Stimulated activated CD8-positive, alpha-beta memory T cell treated with anti-CD3 and anti-CD28 coated beads, Interleukin-15, amount 100 ng/mL, for 24 hours (primary cell): ENCODE measurements around the gene OR1D5.
"Not testable (repeated sequence)": the region's sequence is repeated elsewhere in the genome, so short reads cannot be mapped to it uniquely, and the experiment has no call there.

ENCODE experiments used
- DNase-seq: peaks from one replicate; pipeline ENCODE4 v3.0.0-alpha.2; 2020; ENCODE audit warnings: low read depth

The OR1D5 gene

DNA sequence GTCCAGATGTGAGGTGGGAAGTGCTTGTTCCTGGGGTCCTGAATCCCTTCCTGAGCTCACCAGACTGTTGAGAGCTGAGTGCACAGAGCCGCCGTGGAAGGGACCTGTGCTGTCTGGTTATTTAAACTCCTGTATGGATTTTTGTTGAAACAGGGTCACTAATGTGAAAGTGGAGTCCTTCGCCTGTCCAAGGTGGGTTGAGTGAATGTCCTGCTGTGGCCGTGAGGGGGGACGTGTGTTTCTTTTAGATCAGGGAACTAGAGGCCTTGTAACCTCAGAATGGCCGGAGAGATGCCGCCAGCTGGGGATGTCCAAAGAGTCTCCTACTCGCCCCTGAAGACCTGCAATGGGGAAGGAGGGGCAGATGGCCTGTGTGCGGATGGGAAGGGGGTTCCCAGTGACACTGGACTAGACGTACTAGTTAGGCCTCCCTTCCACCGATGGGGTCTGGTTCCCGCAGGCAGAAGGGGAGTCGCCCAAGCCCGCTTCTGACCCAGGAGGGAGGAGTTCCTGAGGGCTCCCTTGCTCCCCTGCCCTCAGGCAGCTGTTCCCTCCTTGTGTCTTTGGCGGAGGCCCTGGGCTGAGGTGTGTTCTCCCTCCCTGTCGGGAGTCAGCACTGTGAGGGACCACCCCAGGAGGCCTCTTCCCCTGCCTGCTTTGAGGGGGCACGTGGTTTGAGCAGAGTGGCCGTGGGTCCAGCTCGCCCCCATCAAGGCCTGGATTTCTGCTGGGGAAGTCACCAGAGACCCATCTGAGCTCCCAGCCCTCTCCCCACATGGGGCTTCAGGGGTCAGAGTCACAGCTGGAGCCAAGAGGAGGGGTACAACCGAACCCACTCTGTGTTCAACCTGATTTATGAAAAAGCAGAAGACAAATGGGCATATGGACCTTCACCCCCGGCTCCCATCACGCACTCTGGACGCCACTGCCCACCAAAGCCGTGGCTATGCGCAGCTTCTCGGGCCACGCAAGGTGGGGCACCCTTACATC, 30.9 kb downstream of the OR1D5 start:
- no peak for DNase-seq

- DNase-seq = not testable (repeated sequence)
These were observed 32.4 kb downstream of the OR1D5 start for GRCh38 chr17:3030852-3031470.

DNA sequence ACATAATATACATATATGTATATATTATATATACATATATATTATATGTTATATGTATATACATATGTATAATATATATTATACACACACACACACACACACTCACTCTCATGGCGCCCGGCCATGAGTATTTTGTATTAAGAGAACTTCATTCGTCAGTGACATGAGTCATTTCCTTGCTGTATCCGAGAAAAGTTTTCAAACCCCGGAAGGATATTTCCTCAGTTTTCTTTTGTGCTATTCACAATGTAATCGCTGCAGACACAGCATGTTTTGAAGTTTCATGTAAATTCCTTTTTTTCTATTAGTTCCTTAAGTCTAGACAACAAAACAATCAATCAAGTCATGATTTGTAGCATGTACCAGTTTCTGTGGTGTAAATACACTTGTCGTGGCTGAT, 33.3 kb downstream of the OR1D5 start:
- DNase-seq = no peak

DNA sequence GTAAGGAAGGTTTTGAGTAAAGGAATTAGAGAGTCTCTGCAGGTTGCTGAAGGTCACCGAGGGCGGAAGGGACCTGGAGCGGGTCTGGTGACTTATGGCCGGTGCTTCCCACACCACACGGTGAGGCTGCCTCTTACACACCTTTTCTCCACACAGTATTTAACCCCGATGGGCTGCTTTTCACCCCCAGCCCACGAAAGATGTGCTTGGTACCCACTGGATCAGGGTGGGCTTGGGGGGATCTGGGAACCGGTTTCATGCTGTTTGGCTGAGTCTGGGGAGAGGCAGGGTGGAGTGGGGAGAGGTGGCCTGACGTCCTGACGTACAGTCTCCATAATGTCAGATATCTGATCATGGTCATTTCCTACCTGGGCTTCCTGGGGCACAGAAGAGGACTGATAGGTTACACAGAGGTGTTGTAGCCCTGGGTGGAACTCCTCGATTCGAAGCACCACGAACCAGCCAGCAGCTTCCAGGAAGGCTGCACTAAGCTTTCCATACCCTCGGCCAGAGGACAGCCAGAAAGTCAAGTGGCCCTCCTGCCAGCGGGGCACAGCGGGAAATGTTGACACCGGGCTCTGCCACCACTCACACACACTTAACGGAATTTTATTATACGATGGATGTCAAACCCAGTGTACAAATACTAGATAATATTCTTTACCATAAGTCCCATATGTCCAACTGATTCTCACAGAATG, 34.0 kb downstream of the OR1D5 start:
- no peak for DNase-seq

DNA sequence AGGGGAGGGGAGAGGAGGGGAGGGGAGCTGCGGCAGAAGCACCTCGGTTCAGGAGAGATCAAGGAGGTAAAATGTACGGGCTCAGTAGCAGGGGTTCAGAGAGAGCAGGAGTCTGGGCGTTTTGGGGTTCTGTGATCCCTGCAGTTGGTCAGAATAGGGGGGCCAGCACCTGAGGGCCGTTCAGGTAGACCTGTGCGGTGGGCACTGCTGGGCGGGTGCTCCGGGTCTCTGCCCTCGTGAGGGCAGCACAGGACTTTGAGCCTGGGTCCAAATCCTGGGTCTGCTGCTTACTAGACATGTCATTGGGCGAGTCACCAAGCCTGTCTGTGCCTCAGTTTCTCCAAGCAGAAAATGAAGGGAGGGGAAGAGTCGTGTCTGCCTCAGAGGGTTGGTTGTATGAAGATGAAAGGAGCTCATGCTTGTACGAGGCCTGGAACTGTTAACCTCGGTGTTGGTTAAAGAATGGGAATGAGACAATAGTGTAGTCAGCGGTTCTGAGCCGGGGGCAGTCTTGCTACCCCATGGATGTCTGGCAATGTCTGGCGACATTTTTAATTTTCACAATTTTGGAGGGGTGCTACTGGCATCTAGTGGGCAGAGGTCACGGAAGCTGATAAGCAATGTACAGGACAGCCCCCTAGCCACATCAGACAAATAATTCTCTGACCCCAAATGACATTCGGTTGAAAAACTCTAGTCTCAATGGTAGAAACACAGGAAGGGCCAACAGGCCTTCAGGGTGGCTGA, 35.4 kb downstream of the OR1D5 start:
- DNase-seq = no peak

DNA sequence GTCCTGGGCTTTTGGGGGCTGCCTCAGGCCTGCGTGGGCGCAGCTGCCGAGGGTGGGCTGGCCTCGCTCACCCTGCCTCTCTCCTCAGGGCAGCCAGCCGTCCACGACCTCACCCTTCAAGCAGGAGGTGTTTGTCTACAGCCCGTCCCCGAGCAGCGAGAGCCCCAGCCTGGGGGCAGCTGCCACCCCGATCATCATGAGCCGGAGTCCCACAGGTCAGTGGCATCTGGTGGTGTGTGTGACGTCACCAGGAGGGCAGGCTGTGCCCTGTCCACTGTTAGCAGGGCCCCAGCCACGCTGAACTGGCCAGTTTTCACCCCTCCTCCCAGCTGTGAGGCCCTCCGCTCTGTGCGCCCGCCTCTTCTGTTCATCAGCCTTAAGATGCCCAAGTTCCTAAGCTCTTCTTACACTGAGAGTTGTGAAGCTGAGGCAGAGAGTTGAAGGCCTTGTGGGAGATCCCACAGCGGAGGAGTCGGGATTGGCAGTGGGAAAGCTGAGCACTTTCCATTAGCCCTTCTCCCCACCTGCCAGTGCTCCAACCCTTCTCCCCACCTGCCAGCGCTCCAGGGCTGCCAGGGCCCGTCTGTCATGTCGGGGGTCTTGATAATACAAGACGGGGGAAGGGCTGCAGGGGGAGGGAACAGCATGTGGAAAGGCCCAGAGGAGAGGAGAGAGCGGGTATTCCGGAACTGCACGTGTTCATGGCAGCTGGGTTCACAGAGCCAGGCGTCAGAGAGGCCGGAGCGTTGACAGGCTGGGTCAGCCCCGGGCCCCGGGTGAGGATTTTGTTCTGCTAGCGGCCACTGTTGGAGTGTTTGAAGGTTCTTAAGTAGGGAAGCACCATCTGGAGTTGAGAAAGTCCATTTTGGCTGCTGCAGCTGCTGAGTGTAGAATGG, 36.3 kb downstream of the OR1D5 start:
- no peak for DNase-seq

GRCh38 chr17:3026125-3026855, 37.1 kb downstream of the OR1D5 start:
- DNase-seq = no peak

GRCh38 chr17:3025421-3026124, 37.8 kb downstream of the OR1D5 start:
- DNase-seq = no peak

GRCh38 chr17:3024346-3024745, 39.1 kb downstream of the OR1D5 start:
- no peak for DNase-seq

- no peak for DNase-seq
These were observed 41.2 kb downstream of the OR1D5 start for GRCh38 chr17:3022197-3022596.

DNA sequence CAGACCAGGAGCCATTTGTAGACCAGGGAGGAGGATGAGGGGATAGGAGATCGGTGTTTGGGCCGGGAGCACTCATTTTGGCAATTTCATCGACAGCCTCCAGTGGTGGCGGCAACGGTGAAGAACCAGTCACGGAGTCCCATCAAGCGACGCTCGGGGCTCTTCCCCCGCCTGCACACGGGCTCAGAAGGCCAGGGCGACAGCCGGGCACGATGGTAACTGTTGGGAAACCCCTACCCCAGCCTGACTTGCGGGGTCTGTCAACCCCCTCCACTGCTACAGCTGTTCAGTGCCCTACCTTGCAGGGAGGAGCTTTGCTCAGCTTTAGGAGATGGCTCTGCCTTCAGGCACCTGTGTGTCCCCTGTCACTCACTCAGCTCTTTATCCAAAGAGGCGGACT, 43.0 kb downstream of the OR1D5 start:
- no peak for DNase-seq

DNA sequence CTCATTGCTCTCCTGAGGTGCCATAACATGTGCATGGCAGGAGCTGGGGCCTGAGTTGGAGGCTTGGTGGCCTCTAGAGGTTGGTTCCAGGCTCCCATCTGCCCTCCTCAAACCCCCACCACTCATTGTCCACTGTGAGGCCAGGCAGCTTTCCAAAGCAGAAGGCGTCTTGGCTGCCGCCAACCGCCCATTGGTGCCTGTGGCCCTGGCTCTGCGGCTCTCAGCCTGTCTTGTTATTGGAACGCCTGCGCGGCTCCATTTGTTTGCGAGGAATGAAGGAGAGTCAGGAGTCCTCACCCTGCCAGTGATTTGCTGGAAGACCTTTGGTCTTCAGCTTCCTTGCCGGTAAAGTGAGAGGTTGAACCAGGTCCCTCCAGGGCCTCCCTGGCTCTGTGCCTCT, 43.6 kb downstream of the OR1D5 start:
- DNase-seq = no peak

DNA sequence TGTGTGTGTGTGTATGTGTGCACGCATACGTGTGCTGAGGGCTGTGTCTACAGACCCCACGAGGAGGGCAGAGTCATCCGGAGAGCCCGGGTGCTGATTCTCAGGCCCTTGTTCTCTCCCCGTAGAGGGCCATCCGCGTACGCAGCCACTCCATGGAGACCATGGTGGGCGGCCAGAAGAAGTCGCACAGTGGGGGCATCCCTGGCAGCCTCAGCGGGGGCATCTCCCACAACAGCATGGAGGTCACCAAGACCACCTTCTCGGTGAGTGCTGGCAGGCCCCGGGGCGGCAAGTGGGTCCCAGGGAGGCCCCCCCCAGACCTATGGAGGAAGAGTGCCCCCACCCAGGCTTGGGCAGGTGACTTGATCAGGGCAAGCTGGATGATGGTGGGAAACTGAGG, 45.5 kb downstream of the OR1D5 start:
- no peak for DNase-seq

- DNase-seq = no peak
These were observed 47.5 kb downstream of the OR1D5 start for GRCh38 chr17:3015890-3016289.

DNA sequence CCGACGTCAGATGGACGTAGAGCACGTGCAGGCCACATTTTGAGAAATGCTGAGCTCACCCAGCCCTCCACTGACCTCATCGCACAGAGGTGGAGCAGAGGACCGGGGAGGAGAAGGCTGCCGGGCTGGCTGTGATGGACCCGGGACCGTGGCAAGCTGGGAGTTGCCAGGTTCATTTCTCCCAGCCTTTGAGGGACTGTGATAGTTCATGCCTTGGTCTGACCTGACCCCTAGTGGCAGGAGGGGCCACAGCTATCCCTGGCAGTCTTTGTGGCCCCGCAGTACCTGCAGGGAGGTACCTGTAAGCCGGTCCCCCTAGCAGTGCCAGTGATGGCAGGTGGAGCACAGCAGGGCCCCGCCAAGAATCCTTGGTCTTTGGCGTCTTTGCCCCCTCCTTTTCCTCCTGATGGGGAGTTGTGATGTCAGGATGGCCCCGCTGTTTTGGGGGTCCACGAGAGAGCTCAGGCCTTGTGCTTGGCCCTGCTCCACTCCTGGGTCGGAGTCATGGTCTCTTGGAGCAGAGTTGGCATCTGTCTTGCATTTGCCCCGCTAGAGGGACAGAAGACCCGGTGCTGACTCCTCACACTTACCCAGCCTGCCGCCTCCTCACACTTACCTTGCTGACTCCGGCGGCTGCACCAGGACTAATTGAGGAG, 50.4 kb downstream of the OR1D5 start:
- DNase-seq = peak; percentile 13
